ENCODE measurements around the gene CYP2F1. TPM values are rescaled to one million over a fixed set of nuclear protein-coding genes. Genes with fewer than 3 reads are reported as not detected.

Gene CYP2F1
- total RNA-seq, 1 donor from 2014 or later, result not detected

- Mint-ChIP-seq H3K27me3 (peaks cover 88% of the 10 kb centered on the region), H3K36me3 (no peaks in the 10 kb centered on the region), H3K4me1 (ENCODE audit: unreplicated experiment) (no peaks in the 10 kb centered on the region), H3K27ac (no peak within 1 kb of the TSS), H3K4me3 (no peak within 1 kb of the TSS), H3K9me3 (no peaks in the 10 kb centered on the region)
- TF ChIP-seq CTCF (conservative IDR thresholded peaks at IDR 0.05), result no peak
- DNase-seq (ENCODE audit: extremely low spot score, unreplicated experiment), result no peak
Measured at GRCh38 chr19:41088151-41088550, 26.1 kb upstream of the CYP2F1 start, which contains the start of gene CYP2A13. Gene CYP2A13 (plus strand): TSS chr19:41088451. CDS start chr19:41088472, 21 bp downstream.

- Mint-ChIP-seq H3K4me3 (no peak overlapping the region), H3K27me3 (peaks cover 95% of the 10 kb centered on the region), H3K27ac (no peak overlapping the region), H3K36me3 (no peaks in the 10 kb centered on the region), H3K4me1 (ENCODE audit: unreplicated experiment) (no peaks in the 10 kb centered on the region), H3K9me3 (no peaks in the 10 kb centered on the region)
- no peak for DNase-seq (ENCODE audit: extremely low spot score, unreplicated experiment)
- no peak for TF ChIP-seq CTCF (conservative IDR thresholded peaks at IDR 0.05)
Measured at GRCh38 chr19:41089959-41090358, 24.3 kb upstream of the CYP2F1 start.

- H3K27me3 Mint-ChIP-seq, result peaks cover 42% of the 10 kb centered on the region
- no peak for DNase-seq (ENCODE audit: extremely low spot score, unreplicated experiment)
- H3K9me3 Mint-ChIP-seq, result no peaks in the 10 kb centered on the region
- no peak overlapping the region for H3K27ac Mint-ChIP-seq
- H3K4me1 Mint-ChIP-seq (ENCODE audit: unreplicated experiment), result no peaks in the 10 kb centered on the region
- no peaks in the 10 kb centered on the region for H3K36me3 Mint-ChIP-seq
- no peak overlapping the region for H3K4me3 Mint-ChIP-seq
- TF ChIP-seq CTCF (conservative IDR thresholded peaks at IDR 0.05), result no peak
Measured at GRCh38 chr19:41095703-41096102, 18.5 kb upstream of the CYP2F1 start.

- Mint-ChIP-seq H3K27ac (no peak overlapping the region), H3K4me3 (no peak overlapping the region), H3K27me3 (peaks cover 35% of the 10 kb centered on the region), H3K9me3 (no peaks in the 10 kb centered on the region), H3K36me3 (no peaks in the 10 kb centered on the region), H3K4me1 (ENCODE audit: unreplicated experiment) (no peaks in the 10 kb centered on the region)
- TF ChIP-seq CTCF (conservative IDR thresholded peaks at IDR 0.05), result no peak
- no peak for DNase-seq (ENCODE audit: extremely low spot score, unreplicated experiment)
Measured at GRCh38 chr19:41096353-41096752, 17.9 kb upstream of the CYP2F1 start.

GRCh38 chr19:41097302-41097701 is 16.9 kb upstream of the CYP2F1 start:
- H3K27me3 Mint-ChIP-seq, result peaks cover 29% of the 10 kb centered on the region
- no peak overlapping the region for H3K4me3 Mint-ChIP-seq

More at GRCh38 chr19:41097302-41097701, 16.9 kb upstream of the CYP2F1 start:
- no peak for DNase-seq (ENCODE audit: extremely low spot score, unreplicated experiment)
- H3K4me1 Mint-ChIP-seq (ENCODE audit: unreplicated experiment), result no peaks in the 10 kb centered on the region
- no peaks in the 10 kb centered on the region for H3K9me3 Mint-ChIP-seq
- TF ChIP-seq CTCF (conservative IDR thresholded peaks at IDR 0.05), result no peak
- H3K27ac Mint-ChIP-seq, result no peak overlapping the region
- no peaks in the 10 kb centered on the region for H3K36me3 Mint-ChIP-seq
